ENCODE measurements around the gene PARD3. TPM values are rescaled to one million over a fixed set of nuclear protein-coding genes. Genes with fewer than 3 reads are reported as not detected.

The PARD3 gene
- total RNA-seq, 1 donor from 2014 or later: 26.0 TPM

DNA sequence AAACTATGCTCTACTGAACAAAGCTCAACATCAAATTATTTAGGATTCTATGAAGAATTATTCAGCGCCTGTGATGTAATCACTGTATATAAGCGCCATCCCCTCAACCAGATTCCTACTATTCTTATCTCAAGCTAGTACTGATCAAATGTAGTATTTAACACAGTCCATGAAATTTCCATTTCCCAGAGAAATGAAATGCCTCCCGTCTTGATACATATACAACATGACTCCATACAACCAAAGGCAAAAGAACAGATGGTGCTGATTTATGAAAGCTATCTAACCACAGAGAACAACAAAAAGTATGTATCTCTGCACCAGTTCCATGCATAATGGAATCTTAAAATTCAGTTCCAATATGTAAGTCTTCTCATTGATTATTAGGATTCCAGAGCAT lies 406.1 kb downstream of the PARD3 start:
- Mint-ChIP-seq H3K4me3 (ENCODE audit: unreplicated experiment) (no peak overlapping the region), H3K9me3 (ENCODE audit: low read depth) (no peaks in the 10 kb centered on the region), H3K36me3 (ENCODE audit: low read depth) (peaks cover 2% of the 10 kb centered on the region), H3K27ac (ENCODE audit: unreplicated experiment) (no peak overlapping the region), H3K4me1 (ENCODE audit: low read depth) (peaks cover 25% of the 10 kb centered on the region), H3K27me3 (ENCODE audit: low read depth) (no peaks in the 10 kb centered on the region)
- TF ChIP-seq, protein P1, sequence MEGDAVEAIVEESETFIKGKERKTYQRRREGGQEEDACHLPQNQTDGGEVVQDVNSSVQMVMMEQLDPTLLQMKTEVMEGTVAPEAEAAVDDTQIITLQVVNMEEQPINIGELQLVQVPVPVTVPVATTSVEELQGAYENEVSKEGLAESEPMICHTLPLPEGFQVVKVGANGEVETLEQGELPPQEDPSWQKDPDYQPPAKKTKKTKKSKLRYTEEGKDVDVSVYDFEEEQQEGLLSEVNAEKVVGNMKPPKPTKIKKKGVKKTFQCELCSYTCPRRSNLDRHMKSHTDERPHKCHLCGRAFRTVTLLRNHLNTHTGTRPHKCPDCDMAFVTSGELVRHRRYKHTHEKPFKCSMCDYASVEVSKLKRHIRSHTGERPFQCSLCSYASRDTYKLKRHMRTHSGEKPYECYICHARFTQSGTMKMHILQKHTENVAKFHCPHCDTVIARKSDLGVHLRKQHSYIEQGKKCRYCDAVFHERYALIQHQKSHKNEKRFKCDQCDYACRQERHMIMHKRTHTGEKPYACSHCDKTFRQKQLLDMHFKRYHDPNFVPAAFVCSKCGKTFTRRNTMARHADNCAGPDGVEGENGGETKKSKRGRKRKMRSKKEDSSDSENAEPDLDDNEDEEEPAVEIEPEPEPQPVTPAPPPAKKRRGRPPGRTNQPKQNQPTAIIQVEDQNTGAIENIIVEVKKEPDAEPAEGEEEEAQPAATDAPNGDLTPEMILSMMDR (IDR thresholded peaks at IDR 0.05): no peak
- DNase-seq (ENCODE audit: low spot score): no peak

DNA sequence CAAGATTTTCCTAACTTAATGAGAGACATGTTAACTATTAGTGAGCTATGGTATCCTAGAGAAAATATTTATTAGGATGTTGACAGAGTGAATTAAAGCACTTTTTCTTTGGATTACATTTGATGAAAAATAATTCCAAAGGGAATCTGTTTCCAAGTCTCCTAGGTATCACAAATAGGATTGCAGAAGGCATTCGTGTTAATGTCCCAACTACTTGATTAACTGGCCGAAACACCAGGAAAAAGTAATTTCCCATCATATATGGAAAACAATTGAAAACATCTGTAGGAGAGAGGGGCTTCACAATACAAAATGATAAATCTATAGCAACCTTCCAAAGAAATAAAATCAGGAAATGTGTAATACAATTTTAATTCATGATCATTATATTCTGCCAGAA lies 406.7 kb downstream of the PARD3 start:
- H3K27me3 Mint-ChIP-seq (ENCODE audit: low read depth): no peaks in the 10 kb centered on the region
- peaks cover 25% of the 10 kb centered on the region for H3K4me1 Mint-ChIP-seq (ENCODE audit: low read depth)
- H3K9me3 Mint-ChIP-seq (ENCODE audit: low read depth): no peaks in the 10 kb centered on the region

DNA sequence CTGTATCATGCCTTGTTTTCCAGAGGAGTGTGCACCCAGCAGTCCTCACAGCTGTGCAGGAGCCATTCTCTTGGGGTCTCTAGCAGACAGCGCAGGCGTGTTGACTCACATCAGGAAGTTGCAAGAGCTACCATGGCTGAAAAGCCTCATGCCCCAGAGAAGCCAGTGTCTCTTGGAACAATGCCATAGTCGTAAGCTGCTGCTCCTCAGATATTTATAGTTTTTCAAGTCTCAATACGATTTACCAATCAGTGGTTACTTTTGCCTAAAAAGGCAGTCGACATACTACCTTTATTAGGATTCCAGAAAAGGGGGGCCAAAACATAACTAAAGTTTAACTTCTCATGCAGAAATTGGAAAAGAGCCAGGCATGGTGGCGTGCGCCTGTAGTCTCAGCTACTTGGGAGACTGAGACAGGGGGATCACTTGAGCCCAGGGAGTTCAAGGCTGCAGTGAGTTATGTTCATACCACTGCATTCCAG lies 407.7 kb downstream of the PARD3 start:
- Mint-ChIP-seq H3K36me3 (ENCODE audit: low read depth) (peaks cover 2% of the 10 kb centered on the region), H3K9me3 (ENCODE audit: low read depth) (no peaks in the 10 kb centered on the region), H3K27me3 (ENCODE audit: low read depth) (no peaks in the 10 kb centered on the region), H3K27ac (ENCODE audit: unreplicated experiment) (no peak overlapping the region), H3K4me1 (ENCODE audit: low read depth) (peaks cover 21% of the 10 kb centered on the region), H3K4me3 (ENCODE audit: unreplicated experiment) (no peak overlapping the region)
- DNase-seq (ENCODE audit: low spot score): no peak
- TF ChIP-seq, protein P1 (IDR thresholded peaks at IDR 0.05): no peak

More for the DNA sequence above, 406.7 kb downstream of the PARD3 start:
- DNase-seq (ENCODE audit: low spot score): no peak
- Mint-ChIP-seq H3K36me3 (ENCODE audit: low read depth) (peaks cover 2% of the 10 kb centered on the region), H3K4me3 (ENCODE audit: unreplicated experiment) (no peak overlapping the region), H3K27ac (ENCODE audit: unreplicated experiment) (no peak overlapping the region)
- TF ChIP-seq, protein P1 (IDR thresholded peaks at IDR 0.05): no peak

DNA sequence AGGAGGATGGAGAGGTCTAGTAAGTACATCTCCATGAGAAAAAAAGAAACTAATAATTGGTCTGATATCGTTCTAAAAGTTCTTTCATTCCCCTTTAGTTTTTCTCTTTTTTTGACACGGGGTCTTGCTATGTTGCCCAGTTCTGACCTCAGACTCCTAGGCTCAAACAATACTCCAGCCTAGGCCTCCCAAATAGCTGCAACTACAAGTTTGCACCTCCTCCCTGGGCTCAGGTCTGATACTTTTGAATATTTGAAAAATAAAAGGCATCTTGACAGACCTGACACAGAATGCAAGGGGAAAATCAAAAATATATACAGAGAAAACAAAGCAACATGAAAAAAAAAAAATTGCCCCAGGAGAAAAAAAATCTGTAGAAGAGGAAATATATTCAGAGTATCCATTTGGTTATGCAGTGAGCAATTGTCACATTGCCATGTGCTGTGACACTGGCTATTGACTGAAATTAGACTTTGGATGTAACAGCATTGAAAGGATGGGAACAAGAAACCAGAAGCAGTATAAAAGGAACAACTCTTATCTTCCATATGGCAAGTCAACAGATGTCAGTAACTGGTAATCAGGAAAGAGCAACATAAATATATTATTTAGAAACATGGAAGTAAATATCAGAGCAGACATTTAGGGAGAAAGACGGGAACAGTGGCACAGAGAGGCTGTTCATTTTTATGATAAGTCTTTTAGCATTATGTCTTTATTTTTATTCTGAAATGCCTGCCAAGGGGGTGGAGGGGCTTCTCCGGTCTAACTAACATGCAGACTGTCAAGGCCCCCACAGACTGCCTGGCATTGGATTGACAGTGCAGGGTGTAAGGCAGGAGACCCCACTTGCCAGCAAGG lies 408.4 kb downstream of the PARD3 start:
- Mint-ChIP-seq H3K4me1 (ENCODE audit: low read depth) (peaks cover 21% of the 10 kb centered on the region), H3K9me3 (ENCODE audit: low read depth) (no peaks in the 10 kb centered on the region), H3K27ac (ENCODE audit: unreplicated experiment) (no peak overlapping the region), H3K4me3 (ENCODE audit: unreplicated experiment) (no peak overlapping the region), H3K27me3 (ENCODE audit: low read depth) (no peaks in the 10 kb centered on the region), H3K36me3 (ENCODE audit: low read depth) (peaks cover 2% of the 10 kb centered on the region)
- TF ChIP-seq, protein P1 (IDR thresholded peaks at IDR 0.05): no peak
- DNase-seq (ENCODE audit: low spot score): no peak

DNA sequence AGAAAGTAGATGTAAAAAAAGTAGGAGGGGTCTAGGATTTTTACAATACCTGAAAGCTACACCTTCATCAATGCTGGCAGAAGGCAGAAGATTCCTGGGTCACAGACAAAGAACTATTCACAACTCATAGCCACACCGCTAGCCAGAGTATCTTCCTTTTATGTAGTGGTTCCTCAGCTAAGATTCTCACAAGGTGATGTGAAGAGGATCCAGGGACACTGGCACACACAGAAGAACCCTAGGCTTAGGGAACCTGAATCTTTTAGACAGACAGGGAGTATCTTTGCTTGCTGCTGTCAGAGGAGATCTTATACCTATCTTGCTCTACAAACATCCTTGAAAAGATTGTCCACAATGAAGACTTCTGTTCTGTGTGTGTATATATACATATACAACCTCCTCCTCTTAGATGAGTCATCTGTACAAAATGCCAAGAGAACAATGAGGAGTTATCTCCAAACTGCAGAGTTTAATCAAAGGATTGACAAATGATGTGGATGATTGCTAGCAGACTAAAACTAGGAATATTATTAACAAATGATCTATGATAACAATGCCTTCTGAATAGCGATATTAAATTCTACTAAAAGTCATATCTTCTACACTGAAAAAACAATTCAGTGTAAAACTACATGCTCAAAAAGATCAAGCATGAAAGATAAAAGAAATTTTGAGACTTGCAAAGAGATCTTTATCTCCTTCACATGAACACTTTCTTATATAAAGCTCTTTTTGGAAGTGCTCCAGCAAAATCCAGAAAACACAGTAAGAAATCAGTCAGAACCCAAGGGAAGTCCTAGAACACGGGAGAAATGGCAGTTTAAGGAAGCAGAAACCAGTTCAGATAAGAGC lies 409.3 kb downstream of the PARD3 start:
- TF ChIP-seq, protein P1 (IDR thresholded peaks at IDR 0.05): no peak
- DNase-seq (ENCODE audit: low spot score): no peak
- H3K4me1 Mint-ChIP-seq (ENCODE audit: low read depth): peaks cover 21% of the 10 kb centered on the region
- no peaks in the 10 kb centered on the region for H3K9me3 Mint-ChIP-seq (ENCODE audit: low read depth)
- H3K36me3 Mint-ChIP-seq (ENCODE audit: low read depth): peaks cover 2% of the 10 kb centered on the region
- H3K27me3 Mint-ChIP-seq (ENCODE audit: low read depth): no peaks in the 10 kb centered on the region
- no peak overlapping the region for H3K4me3 Mint-ChIP-seq (ENCODE audit: unreplicated experiment)
- no peak overlapping the region for H3K27ac Mint-ChIP-seq (ENCODE audit: unreplicated experiment)

Data from chondrocyte (in vitro differentiated cells).